ENCODE measurements around the gene PROCR. TPM values are rescaled to one million over a fixed set of nuclear protein-coding genes. Genes with fewer than 3 reads are reported as not detected.

Gene PROCR
- total RNA-seq, 1 experiment from 2014 or later = 55.7 TPM

Other genes starting within 250 kb of the PROCR start
- gene GSS, start 216.3 kb upstream of the PROCR start, total RNA-seq (2014; rRNA removed) = 82.0 and 95.9 TPM in 2 replicates
- 0.04 TPM in 1 of 2 replicates, not detected in the other for gene MYH7B, start 216.2 kb upstream of the PROCR start, total RNA-seq (2014; rRNA removed)
- gene TRPC4AP, start 79.3 kb upstream of the PROCR start, total RNA-seq (2014; rRNA removed) = 46.9 and 52.6 TPM in 2 replicates
- 22.2 and 28.5 TPM in 2 replicates for gene EDEM2, start 24.7 kb upstream of the PROCR start, total RNA-seq (2014; rRNA removed)
- 0.52 and 0.91 TPM in 2 replicates for gene MMP24, start 54.6 kb downstream of the PROCR start, total RNA-seq (2014; rRNA removed)
- gene MMP24OS, start 106.0 kb downstream of the PROCR start, total RNA-seq (2014; rRNA removed) = 19.5 and 22.7 TPM in 2 replicates
- gene EIF6, start 112.7 kb downstream of the PROCR start, total RNA-seq (2014; rRNA removed) = 292 and 294 TPM in 2 replicates
- 0.12 TPM in 1 of 2 replicates, not detected in the other for gene FAM83C, start 120.4 kb downstream of the PROCR start, total RNA-seq (2014; rRNA removed)
- 36.4 and 38.1 TPM in 2 replicates for gene UQCC1, start 239.9 kb downstream of the PROCR start, total RNA-seq (2014; rRNA removed)